Ovary (tissue), 9 donors: ENCODE data around the gene THTPA. TPM values are rescaled to one million over a fixed set of nuclear protein-coding genes. Genes with fewer than 3 reads are reported as not detected.
"Not testable (repeated sequence)": the region's sequence is repeated elsewhere in the genome, so short reads cannot be mapped to it uniquely, and the experiment has no call there.

ENCODE experiments used
- DNase-seq, 5 donors: peaks; one replicate each; pipeline ENCODE4 v3.0.0-alpha.2; 2019 to 2020
- H3K27ac ChIP-seq, 2 donors: fragments of 200-600 bp; one replicate each; pipeline versions ENCODE4 v1.5.1 to v1.8.0; 2019 to 2022
- H3K27me3 ChIP-seq: fragments of 200-600 bp; one replicate; pipeline ENCODE4 v1.8.0; 2022
- H3K36me3 ChIP-seq: fragments of 200-600 bp; sonication (generic); one replicate; pipeline ENCODE4 v1.5.1; 2019
- H3K4me1 ChIP-seq: one replicate; pipeline ENCODE4 v1.8.1; 2013; ENCODE audit warnings: mild to moderate bottlenecking, moderate library complexity; ENCODE audit not compliant: insufficient read depth
- H3K4me3 ChIP-seq: fragments of 200-600 bp; sonication (generic); one replicate; pipeline ENCODE4 v1.5.1; 2017
- H3K9me3 ChIP-seq, 2 donors: fragments of 200-600 bp in 1 of 2; sonication (generic) in 1 of 2; one replicate each; pipeline versions ENCODE4 v1.5.1 to v1.8.1; 2013 to 2019; ENCODE audit warnings: mild to moderate bottlenecking in 1 of 2, moderate library complexity in 1 of 2
- CTCF ChIP-seq, 3 donors: fragments of 450-650 bp in 2 of 3; fragments of 200-600 bp in 1 of 3; IDR thresholded peaks; one replicate each; pipeline versions ENCODE4 v1.5.1 to v1.8.0; 2016 to 2022; ENCODE audit warnings: antibody characterized with exemption in 3 of 3, mild to moderate bottlenecking in 1 of 3
- EP300 ChIP-seq: sonication (generic); formaldehyde crosslinking; IDR thresholded peaks from one replicate; pipeline ENCODE4 v1.6.1; 2017; ENCODE audit warnings: antibody characterized with exemption
- POLR2A ChIP-seq: fragments of 450-650 bp; IDR thresholded peaks from one replicate; pipeline ENCODE4 v1.6.1; 2017; ENCODE audit warnings: antibody characterized with exemption, mild to moderate bottlenecking, moderate library complexity
- WGBS, 3 donors: extraction: QIAGEN DNeasy Blood & Tissue Kit in 1 of 3; methylation state at CpG; one replicate each; pipeline versions ENCODE4 v1.1.5 to v1.1.7; 2013 to 2017; 5-methylcytosine and 5-hydroxymethylcytosine counted together
- intact Hi-C, 4 donors: fragments of 100-400 bp; cut with DNase I; formaldehyde crosslinking; loops; one replicate each; pipeline versions ENCODE4 v1.11.0 to v1.15.1; 2022 to 2023
- polyA plus RNA-seq, 2 donors: library from polyadenylated mRNA; stranded (reverse); fragments of 200-250 nt in 1 of 2; fragments of 350-450 nt in 1 of 2; fragmentation: Illumina TruSeq in 1 of 2; extraction: RNeasy Lipid Tissue Mini Kit (QIAGEN cat#74804) in 1 of 2; gene quantifications; one replicate each; pipeline ENCODE4 v1.2.3, GENCODE V29; 2013 to 2014
- total RNA-seq, 7 donors: library from RNA; depleted of rRNA in 2 of 7; stranded (reverse); fragments of >200 nt in 2 of 7; fragmentation: NEBNext Ultra II Directional in 3 of 7; extraction: Animal tissue kit (Norgen Biotek cat#: 25700) in 3 of 7; gene quantifications; one replicate each; pipeline versions ENCODE4 v1.1.0 to v1.2.4, GENCODE V29; 2016 to 2023
- donor health status: DM: no; HTN: no; CAD: no; lungs with moderate emphysema.
- donor health status: DM: no; HTN: no; CAD: no.
- donor health status: Bipolar disorder and iron deficiency.
- donor health status: DM: yes; HTN: yes; CAD: no.
- donor health status: DM: no; HTN: no; CAD: no.
- donor health status: DM: yes; HTN: yes; CAD: no.

The THTPA gene
- total and polyA plus RNA-seq, 9 donors = 11.5 to 22.3 (median 19.4) TPM

GRCh38 chr14:23579739-23580138, 23.7 kb downstream of the THTPA start:
- no peaks in the 10 kb centered on the region for H3K9me3 ChIP-seq
- H3K4me3 ChIP-seq = no peak overlapping the region
- no peaks in the 10 kb centered on the region for H3K27me3 ChIP-seq
- no peak overlapping the region for H3K27ac ChIP-seq
- no peaks in the 10 kb centered on the region for H3K36me3 ChIP-seq
- TF ChIP-seq EP300 = no peak
- no peak for TF ChIP-seq CTCF (IDR thresholded peaks at IDR 0.05)
- TF ChIP-seq POLR2A = no peak
- DNase-seq = no peak
- intact Hi-C loops = no loop called here
- H3K4me1 ChIP-seq = peaks cover 1% of the 10 kb centered on the region

- Histone ChIP-seq H3K36me3 (no peaks in the 10 kb centered on the region), H3K4me3 (no peak overlapping the region), H3K4me1 (peaks cover 1% of the 10 kb centered on the region), H3K27ac (no peak overlapping the region), H3K9me3 (no peaks in the 10 kb centered on the region), H3K27me3 (no peaks in the 10 kb centered on the region)
- intact Hi-C loops = no loop called here
- 84 to 88% (median 86%) methylated on average over 24 of the region's 24 CpGs for WGBS, 3 donors
- DNase-seq = peak in 1 of 5 donors; percentile 30
- TF ChIP-seq POLR2A (no peak), CTCF (IDR thresholded peaks at IDR 0.05) (no peak), EP300 (no peak)
Observed at GRCh38 chr14:23580152-23580926, 24.3 kb downstream of the THTPA start.

- 83 to 89% (median 84%) methylated on average over 6 to 8 of the region's 8 CpGs for WGBS, 3 donors
- Histone ChIP-seq H3K4me3 (no peak overlapping the region), H3K27ac (no peak overlapping the region), H3K4me1 (no peaks in the 10 kb centered on the region), H3K36me3 (no peaks in the 10 kb centered on the region), H3K9me3 (no peaks in the 10 kb centered on the region), H3K27me3 (no peaks in the 10 kb centered on the region)
- TF ChIP-seq CTCF (IDR thresholded peaks at IDR 0.05) = no peak
- no peak for TF ChIP-seq POLR2A
- no peak for TF ChIP-seq EP300
- intact Hi-C loops = no loop called here
- no peak for DNase-seq
Observed at GRCh38 chr14:23580948-23581281, 24.8 kb downstream of the THTPA start.

GRCh38 chr14:23582906-23583760, 27.1 kb downstream of the THTPA start:
- WGBS, 3 donors = 79 to 87% (median 86%) methylated on average over 3 of the region's 3 CpGs
- Histone ChIP-seq H3K9me3 (no peaks in the 10 kb centered on the region), H3K27ac (no peak overlapping the region), H3K36me3 (no peaks in the 10 kb centered on the region), H3K4me1 (no peaks in the 10 kb centered on the region), H3K27me3 (no peaks in the 10 kb centered on the region), H3K4me3 (no peak overlapping the region)
- no peak for DNase-seq
- intact Hi-C loops = no loop called here
- TF ChIP-seq CTCF (IDR thresholded peaks at IDR 0.05) (no peak), EP300 (no peak), POLR2A (no peak)

- H3K4me1 ChIP-seq, H3K27ac ChIP-seq, intact Hi-C loops, DNase-seq, H3K36me3 ChIP-seq, H3K4me3 ChIP-seq, H3K27me3 ChIP-seq, H3K9me3 ChIP-seq: not testable (repeated sequence)
- WGBS, 3 donors = 76 to 81% (median 78%) methylated on average over 25 of the region's 25 CpGs
Observed at GRCh38 chr14:23583761-23584526, 27.9 kb downstream of the THTPA start.

GRCh38 chr14:23584527-23585203, 28.6 kb downstream of the THTPA start:
- H3K27ac ChIP-seq, H3K36me3 ChIP-seq, DNase-seq, H3K4me1 ChIP-seq, H3K4me3 ChIP-seq, H3K9me3 ChIP-seq, H3K27me3 ChIP-seq: not testable (repeated sequence)
- intact Hi-C loops = loop anchor here in 1 of 4 donors (5.0 kb wide), 1 partner anchor 368 kb away; the partner anchor contains the start of gene DHRS4
- WGBS, 3 donors = 87 to 90% (median 90%) methylated on average over 24 to 25 of the region's 26 CpGs
